ENCODE data around the gene EIF2S3.

- TF ChIP-seq GATA2 (IDR thresholded peaks at IDR 0.05; ENCODE audit: low read depth, low read length) (no peak), GATA3 (IDR thresholded peaks at IDR 0.05; ENCODE audit: low read depth, low read length) (no peak)
Measured at GRCh38 chrX:24097741-24098260, 43.0 kb downstream of the EIF2S3 start.
